NCI-H2196 treated with DMSO at 0.1 percent for 48 hours (cell line): ENCODE measurements around the gene VPS35L.

Experiments
- DNase-seq: peaks from one replicate; lab custom pipeline; 2025; ENCODE audit not compliant: unreplicated experiment; lab: John Stamatoyannopoulos, UW

Gene VPS35L

GRCh38 chr16:19688396-19689024 lies 133.0 kb downstream of the VPS35L start:
- DNase-seq, result no peak

DNA sequence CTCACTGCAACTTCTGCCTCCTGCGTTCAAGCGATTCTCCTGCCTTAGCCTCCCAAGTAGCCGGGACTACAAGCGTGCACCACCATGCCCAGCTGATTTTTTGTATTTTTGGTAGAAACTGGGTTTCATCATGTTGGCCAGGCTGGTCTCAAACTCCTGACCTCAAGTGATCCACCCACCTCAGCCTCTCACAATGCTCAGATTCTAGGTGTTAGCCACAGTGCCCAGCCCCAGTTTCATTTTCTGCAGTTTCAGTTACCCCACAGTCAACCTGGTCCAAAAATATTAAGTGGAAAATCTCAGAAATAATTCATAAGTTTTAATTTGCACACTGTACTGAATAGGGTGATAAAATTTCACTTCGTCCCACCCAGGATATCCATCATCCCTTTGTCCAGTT lies 133.8 kb downstream of the VPS35L start:
- DNase-seq, result no peak

GRCh38 chr16:19690196-19690595 lies 134.7 kb downstream of the VPS35L start:
- no peak for DNase-seq

- no peak for DNase-seq
These were observed 135.7 kb downstream of the VPS35L start for GRCh38 chr16:19691161-19691711.

DNA sequence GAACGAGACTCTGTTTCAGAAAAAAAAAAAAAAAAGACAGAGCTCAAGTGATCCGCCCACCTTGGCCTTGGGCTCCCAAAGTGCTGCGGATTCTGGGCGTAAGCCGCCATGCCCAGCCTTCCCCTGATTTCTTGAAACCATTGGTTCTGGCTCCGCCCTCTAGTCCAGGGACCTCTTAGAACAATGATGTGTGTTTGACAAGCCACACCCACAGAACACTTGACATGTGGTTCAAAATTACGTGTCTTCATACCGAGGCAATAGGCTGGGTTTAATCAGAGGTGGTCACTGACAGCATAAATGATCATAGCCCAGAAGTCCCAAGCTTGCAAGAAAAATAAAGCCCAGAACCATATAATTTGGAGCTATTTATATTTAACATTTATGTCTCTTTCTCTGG lies 139.5 kb downstream of the VPS35L start:
- no peak for DNase-seq

DNA sequence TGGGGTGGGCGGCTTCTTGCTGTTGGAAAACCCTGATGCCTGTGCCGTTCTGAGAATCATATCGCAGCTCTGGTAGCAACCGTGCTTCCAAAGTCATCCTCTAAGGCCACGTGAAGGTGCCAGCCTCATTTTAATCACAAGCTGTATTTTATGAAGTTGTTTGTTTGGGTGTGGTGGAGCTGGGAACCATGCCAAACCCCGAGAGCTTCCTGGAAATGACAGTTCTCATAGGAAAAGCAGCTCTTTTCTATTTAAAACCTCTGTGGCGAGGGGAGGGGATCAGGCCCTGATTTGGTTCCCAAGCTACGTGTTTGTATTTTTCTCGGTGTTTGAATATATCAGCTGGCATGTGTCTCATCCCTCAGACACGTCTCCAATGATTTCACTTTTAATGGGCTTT lies 140.8 kb downstream of the VPS35L start:
- peak; percentile 66 for DNase-seq

DNA sequence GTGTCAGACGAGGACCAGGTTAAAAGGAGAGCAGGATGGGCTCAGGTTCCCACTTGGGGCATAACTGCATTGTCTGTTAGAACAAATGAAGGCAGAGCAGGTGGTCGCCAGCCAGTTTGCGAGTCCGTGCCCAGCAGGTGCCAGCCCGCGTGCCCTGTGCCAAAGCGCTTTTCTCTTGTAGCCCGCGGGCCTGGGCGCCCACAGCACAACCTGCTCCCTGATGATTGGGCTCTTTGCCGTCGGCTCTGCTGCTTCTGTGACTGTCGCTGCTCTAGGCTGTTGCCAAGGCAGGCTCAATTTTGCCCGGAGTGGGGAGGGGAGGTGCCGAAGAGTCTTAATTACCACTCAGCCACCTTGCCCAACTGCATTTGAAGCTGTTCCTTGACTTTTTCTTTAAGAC lies 141.5 kb downstream of the VPS35L start:
- DNase-seq, result peak; percentile 52

GRCh38 chr16:19697756-19698318 lies 142.3 kb downstream of the VPS35L start:
- DNase-seq, result no peak

DNA sequence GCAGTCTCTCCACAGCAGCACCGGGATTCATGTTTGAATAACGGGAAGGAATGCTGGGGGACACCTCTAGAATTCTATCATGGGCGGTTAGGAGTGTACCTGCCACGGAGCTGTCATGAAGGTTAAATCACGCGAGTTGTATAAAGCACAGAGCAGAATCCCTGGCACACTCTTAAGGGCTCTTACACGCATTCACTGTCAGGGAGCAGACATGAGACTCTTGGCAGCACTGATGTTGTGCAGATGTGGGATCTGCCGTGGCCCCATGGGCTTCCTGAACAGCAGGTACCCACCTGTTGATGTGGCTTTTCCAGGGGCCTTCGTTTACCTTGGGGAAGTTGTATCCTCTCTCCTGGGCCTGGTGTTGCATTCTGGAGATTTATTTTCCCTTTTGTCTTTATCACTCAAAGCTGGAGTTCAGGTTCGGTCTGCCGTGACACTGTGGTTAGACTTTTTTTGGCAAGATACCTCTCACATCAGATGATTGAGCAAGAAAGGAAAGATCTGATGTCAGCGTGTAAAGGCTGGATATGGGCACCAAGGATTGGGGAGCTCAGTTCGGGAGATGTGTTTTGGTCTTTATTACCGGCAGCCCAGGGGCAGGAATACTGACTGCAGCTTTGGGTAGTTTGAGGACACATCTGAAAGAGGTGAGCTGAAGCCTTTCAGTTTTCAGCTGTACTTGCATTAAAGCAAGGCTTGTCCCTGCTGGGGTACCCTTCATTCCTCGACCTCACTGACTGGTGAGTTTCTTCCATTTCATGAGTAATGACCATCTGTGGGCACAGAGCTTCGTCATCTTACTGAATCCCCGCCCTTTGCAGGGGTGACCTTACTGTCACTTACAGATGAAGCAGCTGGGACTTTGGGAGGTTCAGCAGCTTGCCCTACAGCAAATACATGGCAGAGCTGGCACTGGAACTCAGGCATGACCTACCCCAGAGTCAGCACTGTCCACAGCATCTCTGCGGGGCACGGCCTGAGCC lies 143.3 kb downstream of the VPS35L start:
- no peak for DNase-seq

GRCh38 chr16:19699472-19699871 lies 144.0 kb downstream of the VPS35L start:
- no peak for DNase-seq

DNA sequence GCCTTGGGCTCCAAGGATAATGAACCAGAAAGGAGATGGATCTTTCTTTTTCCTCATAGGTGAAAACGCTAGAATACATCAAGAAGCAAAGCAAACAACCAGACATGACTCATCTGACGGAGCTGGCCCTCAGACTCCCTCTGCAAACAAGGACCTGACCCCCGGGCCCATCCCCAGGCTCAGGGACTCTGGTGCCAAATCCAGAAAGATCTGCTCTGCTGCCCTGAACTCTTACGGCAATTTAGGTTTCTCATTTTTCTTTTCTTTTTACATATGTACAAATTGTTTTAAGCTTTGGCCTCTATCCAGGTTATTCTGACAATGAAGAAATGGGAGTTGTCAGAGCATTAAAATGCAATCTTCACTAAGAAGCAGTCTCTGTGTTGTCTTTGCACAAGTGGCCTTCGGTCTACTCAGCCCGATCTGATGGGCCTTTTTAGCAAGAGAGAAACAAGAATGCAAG lies 144.8 kb downstream of the VPS35L start:
- peak; percentile 31 for DNase-seq

- no peak for DNase-seq
These were observed 145.6 kb downstream of the VPS35L start for GRCh38 chr16:19701091-19701490.

- no peak for DNase-seq
These were observed 147.8 kb downstream of the VPS35L start for GRCh38 chr16:19703172-19703889.

DNA sequence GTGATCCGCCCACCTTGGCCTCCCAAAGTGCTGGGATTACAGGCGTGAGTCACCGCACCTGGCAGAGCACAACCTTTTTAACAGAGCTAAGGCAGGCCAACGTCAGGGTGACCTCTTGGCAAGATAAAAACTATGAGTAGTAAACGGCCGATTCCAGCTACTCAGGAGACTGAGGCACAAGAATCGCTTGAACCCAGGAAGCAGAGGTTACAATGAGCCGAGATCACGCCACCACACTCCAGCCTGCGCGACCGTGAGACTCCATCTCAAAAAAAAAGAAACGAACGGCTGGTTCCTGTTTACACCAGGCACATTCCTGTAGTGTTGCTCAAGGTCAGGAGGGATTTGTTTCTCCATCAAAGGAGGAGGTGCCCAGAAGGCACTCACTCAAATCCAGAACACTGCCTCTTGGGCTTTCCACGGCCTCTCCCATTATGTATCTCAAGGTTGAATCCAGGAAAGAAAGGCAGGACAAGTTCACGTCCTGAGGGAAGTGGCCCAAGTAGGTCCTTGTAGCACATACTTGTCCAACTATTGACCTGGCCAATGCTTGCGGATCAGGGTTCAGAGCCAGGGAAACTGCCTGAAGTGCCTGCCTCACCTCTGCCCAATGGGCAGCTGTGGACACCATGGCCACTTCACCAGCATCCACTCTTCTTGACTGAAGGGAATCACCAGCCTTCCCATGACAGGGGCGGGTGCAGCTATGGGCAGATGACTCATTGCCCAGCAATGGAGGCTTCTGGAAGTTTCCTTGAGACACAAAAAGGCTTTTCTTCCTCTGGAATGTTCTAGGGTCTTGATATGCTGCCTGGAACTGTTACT lies 149.0 kb downstream of the VPS35L start:
- DNase-seq, result no peak

DNA sequence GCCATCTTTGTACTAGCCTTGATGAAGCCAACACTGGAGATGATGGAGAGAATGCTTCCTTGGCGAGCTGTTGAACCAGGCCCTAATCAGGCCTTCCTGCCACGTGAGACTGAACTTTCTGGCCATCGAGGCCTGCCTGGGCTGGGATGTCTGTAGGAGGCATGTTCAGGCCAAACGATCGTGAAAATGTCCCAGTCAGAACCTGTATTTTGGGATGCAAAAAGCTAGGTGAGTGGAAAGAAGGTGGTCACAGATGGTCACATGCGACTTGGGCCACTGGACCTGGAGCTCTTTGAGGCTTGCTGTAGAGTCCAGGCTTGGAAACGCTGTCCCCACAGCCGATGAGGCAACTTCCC lies 149.6 kb downstream of the VPS35L start:
- no peak for DNase-seq

- no peak for DNase-seq
These were observed 150.3 kb downstream of the VPS35L start for GRCh38 chr16:19705843-19706242.

DNA sequence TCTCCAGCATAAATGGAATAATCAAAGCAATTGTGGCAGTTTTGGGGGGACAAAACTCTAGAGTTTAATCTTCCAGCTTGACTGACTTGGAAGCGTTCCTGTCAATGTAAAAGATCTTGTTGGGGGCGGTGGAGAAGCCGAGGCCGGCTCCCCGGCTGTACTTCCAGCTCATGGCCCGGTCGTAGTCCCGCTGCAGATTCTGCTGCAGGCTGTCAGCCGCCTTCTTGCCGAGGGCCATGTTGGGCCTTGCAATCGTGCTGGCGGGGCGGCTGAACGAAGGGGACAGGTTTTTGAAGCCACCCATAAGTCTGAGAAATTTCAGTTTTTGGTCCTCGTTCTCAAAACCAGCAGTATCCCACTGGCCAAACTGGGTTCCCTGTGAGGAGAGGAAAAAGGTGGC lies 151.3 kb downstream of the VPS35L start:
- no peak for DNase-seq

DNA sequence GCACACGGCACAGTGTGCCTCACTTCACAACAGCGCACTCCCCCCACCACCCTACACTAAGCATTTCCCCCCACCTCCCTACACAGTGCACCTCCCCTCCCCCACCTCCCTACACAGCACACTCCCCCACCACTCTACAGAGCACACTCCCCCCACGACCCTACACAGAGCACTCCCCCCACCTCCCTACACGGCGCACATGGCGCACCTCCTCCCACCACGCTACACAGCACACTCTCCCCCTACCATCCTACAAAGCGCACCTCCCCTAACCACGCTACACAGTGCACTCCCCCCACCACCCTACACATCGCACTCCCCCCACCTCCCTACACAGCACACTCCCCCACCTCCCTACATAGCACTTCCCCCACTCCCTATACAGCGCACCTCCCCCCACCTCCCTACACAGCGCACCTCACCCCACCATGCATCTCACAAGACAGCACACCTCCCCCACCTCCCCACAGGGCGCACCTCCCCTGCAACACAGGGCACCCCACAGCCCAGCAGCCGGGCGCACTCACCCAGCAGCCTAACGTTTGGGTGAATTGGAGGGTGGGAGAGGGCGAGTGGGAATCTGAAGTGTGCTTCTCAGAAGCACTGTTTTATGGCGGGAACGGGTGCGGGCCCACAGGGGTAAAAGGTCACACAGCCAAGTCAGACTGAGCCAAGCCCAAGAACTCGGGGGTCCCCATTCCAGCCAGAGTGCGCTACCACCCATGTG lies 152.2 kb downstream of the VPS35L start:
- DNase-seq, result no peak
